Mononuclear cell (primary cell): ENCODE data around the gene CYP2J2. TPM values are rescaled to one million over a fixed set of nuclear protein-coding genes. Genes with fewer than 3 reads are reported as not detected.
"Not testable (repeated sequence)": the region's sequence is repeated elsewhere in the genome, so short reads cannot be mapped to it uniquely, and the experiment has no call there.

Experiments used
- H3K27me3 ChIP-seq: 2 replicates; pipeline ENCODE4 v1.6.0; 2011; ENCODE audit warnings: low read length, control low read depth; ENCODE audit not compliant: insufficient read depth
- H3K4me1 ChIP-seq: 2 replicates; pipeline ENCODE4 v1.5.1; 2011; ENCODE audit warnings: mild to moderate bottlenecking, low read length, control low read depth; ENCODE audit not compliant: insufficient read depth
- H3K4me3 ChIP-seq: 2 replicates; pipeline ENCODE4 v1.5.1; 2011; ENCODE audit warnings: mild to moderate bottlenecking, low read length, moderate library complexity
- H3K9me3 ChIP-seq: 2 replicates; pipeline ENCODE4 v1.5.1; 2011; ENCODE audit warnings: low read depth, mild to moderate bottlenecking, control low read depth, low read length
- total RNA-seq: library from RNA; depleted of rRNA; stranded (reverse); fragments of >200 nt; gene quantifications from one replicate; pipeline ENCODE4 v1.2.3, GENCODE V29; 2012

Gene CYP2J2
- total RNA-seq, 1 donor, result 0.10 TPM

- Histone ChIP-seq H3K4me3 (no peak overlapping the region), H3K27me3 (no peaks in the 10 kb centered on the region), H3K9me3 (peaks cover 6% of the 10 kb centered on the region), H3K4me1 (no peaks in the 10 kb centered on the region)
Observed at GRCh38 chr1:59856725-59857338, 69.7 kb downstream of the CYP2J2 start.

- not testable (repeated sequence) for H3K4me1 ChIP-seq, H3K27me3 ChIP-seq, H3K4me3 ChIP-seq, H3K9me3 ChIP-seq
Observed at GRCh38 chr1:59855297-59855696, 71.3 kb downstream of the CYP2J2 start.

DNA sequence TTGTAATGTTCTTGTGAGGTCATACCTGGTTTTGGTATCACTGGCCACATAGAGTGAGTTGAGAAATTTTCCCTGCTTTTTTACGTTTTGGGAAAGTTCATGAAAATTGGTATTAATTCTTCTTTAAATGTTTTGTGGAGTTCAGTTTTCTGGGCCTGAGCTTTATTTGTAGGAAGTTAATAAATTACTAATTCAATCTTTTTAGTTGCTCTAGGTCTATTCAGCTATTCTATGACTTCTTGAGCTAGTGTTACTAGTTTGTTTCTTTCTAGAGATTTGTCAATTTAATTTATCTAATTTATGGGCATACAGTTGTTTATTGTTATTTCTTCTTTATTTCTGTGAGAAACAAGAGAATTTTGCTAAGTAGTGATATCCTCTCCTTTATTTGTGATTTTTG is 74.5 kb downstream of the CYP2J2 start:
- H3K9me3 ChIP-seq, result peaks cover 6% of the 10 kb centered on the region
- no peaks in the 10 kb centered on the region for H3K4me1 ChIP-seq
- H3K27me3 ChIP-seq, result no peaks in the 10 kb centered on the region
- H3K4me3 ChIP-seq, result no peak overlapping the region

DNA sequence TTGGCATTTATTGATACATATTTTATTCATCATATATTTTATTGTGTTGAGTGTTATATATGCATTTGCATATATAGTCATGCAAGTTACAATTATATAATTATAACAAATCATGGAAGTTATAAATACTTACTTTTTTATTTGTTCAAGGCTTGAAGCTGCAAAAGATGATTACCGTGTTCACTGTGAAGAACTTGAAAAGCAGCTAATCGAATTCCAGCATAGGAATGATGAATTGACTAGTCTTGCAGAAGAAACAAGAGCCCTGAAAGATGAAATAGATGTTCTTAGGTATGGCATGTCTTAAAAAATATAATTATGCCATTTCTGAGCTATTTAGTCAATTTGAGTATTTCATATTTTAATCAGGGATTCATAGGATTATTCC is 79.7 kb downstream of the CYP2J2 start:
- Histone ChIP-seq H3K27me3 (no peaks in the 10 kb centered on the region), H3K4me3 (no peak overlapping the region), H3K4me1 (no peaks in the 10 kb centered on the region), H3K9me3 (no peaks in the 10 kb centered on the region)

- H3K4me1 ChIP-seq, result no peaks in the 10 kb centered on the region
- H3K27me3 ChIP-seq, result no peaks in the 10 kb centered on the region
- no peak overlapping the region for H3K4me3 ChIP-seq
- no peaks in the 10 kb centered on the region for H3K9me3 ChIP-seq
Observed at GRCh38 chr1:59846209-59846894, 80.2 kb downstream of the CYP2J2 start.

DNA sequence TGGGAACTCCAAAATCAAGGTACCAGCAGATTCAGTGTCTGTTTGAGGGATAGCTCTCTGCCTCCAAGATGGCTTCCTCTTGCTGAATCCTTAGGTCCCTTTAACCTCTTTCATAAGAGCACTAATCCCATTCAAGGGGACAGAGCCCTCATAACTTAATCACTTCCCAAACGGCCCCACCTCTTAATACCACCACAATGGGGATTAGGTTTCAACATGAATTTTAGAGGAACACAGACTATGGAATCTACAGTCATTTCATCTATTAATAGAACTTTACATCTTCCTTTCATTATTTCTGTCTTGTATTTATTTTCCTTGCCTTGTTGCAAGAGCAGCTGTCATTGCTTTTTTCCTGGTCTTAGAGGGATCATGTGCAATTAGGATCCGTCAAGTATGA is 81.5 kb downstream of the CYP2J2 start:
- Histone ChIP-seq H3K9me3 (no peaks in the 10 kb centered on the region), H3K27me3 (no peaks in the 10 kb centered on the region), H3K4me3 (no peak overlapping the region), H3K4me1 (no peaks in the 10 kb centered on the region)

Other genes starting within 250 kb of the CYP2J2 start
- 8.8 TPM for gene HOOK1, start 111.8 kb downstream of the CYP2J2 start, total RNA-seq
- not detected for gene C1orf87, start 147.0 kb upstream of the CYP2J2 start, total RNA-seq